NAMALWA (cell line): Measurements from ENCODE around the gene ELMO3.

ENCODE experiments used
- DNase-seq: peaks from one replicate; pipeline ENCODE4 v3.0.0-alpha.2; 2015; ENCODE audit warnings: low spot score

The ELMO3 gene

DNA sequence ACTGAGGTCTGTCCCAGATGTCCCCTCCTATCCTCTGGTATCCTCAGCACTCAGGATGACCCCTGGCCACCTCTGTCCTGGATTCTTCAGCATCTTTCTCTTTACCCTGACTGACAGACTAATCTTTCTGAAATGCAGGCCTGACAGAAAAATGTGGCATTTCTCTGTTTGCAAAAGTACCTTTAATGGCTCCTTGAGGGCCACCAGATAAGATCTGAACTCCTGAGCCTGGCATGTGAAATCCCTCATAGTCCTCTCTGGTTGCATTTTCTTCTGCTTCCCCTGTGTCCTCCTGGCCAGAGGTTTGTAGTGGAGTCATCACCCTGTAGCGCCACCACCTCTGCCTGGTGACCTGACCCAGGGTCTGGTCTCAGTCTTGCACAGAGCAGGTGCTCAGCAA is 2.0 kb upstream of the ELMO3 start:
- DNase-seq: no peak

DNA sequence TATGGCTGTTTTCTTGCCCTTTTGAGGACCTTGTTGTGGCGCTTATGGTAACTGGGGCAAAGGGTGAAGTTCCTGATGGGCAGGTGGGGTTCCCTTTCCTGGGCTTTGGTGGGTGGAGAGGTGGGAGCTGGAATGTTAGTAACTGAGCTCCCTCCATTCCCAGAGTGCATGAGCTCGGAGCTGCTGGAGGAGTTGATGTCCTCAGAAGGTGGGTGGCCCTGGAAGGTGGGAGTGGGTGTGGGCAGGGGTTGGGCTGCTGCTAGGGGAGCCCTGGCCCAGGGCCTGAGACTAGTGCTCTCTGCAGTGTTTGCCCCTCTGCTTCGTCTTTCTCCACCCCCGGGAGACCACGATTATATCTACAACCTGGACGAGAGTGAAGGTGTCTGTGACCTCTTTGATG is 1.2 kb upstream of the ELMO3 start:
- DNase-seq: no peak

DNA sequence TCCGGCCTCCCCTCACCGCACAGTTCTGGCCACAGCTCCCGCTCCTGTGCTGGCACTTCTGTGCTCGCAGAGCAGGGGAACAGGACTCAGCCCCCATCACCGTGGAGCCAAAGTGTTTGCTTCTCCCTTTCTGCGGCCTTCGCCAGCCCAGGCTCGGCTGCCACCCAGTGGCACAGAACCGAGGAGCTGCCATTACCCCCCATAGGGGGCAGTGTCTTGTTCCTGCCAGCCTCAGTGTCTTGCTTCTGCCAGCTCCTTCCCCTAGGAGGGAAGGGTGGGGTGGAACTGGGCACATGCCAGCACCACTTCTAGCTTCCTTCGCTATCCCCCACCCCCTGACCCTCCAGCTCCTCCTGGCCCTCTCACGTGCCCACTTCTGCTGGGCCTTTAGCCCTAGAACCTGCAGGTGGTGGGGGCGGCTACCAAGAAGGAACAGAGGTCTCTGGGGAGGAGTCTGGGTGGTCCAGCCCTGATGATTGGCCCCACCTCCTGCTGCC is 645 bp upstream of the ELMO3 start:
- peak; percentile 63 for DNase-seq

DNA sequence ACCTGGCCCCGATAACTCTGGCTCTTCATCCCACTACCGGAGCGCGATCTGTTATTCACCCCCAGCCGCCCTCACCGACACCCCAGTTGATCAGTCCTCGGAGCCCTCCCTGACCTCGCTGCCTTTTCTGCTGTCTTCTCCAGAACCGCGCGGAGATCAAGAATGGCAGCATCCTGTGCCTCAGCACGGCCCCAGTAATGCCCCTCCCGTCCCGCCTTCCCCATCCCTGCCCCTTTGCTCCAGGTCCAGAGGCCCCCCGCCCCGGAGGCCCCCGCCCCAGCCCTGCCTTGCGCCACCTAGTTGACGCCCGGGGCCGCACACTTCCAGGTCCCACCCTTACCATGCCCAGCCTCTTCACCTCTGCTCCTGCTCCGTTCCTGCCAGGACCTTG is 872 bp downstream of the ELMO3 start:
- DNase-seq: no peak

DNA sequence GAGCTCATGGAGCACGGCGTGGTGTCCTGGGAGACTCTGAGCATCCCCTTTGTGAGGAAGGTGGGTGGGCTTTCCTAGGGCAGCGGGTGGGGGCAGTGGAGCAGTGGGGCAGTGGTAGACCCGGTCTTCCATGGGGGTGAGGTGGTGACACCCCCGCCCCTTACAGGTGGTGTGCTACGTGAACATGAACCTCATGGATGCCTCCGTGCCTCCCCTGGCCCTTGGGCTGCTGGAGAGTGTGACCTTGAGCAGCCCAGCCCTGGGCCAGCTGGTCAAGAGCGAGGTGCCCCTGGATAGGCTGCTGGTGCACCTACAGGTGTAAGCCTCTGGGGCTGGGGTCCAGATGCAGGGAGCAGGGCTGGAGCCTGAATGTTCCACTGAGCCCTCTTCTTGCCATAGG is 1.6 kb downstream of the ELMO3 start:
- no peak for DNase-seq

DNA sequence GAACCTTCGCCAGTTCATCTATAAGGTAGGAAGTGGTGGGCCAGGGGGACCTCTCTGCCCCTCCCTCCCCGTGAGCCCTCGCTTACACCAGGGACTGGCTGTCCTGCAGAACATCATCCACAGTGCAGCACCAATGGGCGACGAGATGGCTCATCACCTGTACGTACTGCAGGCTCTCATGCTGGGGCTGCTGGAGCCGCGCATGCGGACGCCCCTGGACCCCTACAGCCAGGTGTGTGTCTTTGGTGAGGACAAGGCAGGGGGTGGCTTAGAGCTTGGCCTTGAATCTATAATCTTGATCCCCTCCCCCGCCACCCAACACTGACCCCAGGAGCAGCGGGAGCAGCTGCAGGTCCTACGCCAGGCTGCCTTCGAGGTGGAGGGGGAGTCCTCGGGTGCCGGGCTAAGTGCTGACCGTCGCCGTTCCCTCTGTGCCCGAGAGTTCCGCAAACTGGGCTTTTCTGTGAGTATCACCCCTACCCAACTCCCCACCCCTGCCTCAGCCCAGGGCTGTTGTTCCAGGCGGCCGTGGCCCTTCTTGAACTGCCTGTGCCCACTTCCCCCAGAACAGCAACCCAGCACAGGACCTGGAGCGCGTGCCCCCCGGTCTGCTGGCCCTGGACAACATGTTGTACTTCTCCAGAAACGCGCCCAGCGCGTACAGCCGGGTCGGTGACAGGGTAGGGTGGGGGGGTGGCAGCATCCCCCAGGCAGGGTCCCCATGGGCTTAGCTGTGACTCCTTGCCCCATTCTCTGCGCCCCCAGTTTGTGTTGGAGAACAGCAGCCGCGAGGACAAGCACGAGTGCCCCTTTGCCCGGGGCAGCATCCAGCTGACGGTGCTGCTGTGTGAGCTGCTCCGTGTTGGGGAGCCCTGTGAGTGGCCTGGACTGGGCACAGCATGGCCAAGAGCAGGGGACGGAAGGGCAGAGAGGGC is 2.7 kb downstream of the ELMO3 start:
- no peak for DNase-seq

DNA sequence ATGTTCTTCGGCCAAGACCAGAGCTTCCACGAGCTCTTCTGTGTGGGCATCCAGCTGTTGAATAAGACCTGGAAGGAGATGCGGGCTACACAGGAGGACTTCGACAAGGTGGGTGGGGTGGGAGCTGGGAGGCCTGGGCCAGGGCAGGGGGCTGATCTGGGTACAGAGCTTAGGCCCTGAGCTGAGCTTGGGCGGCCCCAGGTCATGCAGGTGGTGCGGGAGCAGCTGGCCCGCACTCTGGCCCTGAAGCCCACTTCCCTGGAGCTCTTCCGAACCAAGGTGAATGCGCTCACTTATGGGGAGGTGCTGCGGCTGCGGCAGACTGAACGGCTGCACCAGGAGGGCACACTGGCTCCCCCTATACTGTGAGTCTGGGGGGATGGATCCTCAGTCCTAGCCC is 3.5 kb downstream of the ELMO3 start:
- DNase-seq: no peak

DNA sequence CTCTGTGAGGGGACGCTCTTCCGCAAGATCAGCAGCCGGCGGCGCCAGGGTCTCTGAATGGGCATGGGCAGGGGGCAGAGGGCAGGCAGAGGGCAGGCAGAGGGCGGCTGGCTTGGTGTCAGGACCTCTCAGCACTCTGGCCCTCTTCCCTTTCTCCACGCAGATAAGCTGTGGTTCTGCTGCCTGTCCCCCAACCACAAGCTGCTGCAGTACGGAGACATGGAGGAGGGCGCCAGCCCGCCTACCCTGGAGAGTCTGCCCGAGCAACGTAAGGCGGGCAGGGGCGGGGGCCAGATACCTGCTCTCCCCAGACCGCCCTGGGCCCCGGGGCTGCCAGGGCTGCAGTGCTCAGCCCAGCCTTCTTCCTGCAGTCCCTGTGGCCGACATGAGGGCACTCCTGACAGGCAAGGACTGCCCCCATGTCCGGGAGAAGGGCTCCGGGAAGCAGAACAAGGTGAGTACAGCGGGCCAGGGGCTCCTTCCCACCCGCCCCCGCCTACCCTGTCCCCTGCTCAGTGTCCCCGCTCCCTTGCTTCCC is 4.1 kb downstream of the ELMO3 start:
- no peak for DNase-seq

DNA sequence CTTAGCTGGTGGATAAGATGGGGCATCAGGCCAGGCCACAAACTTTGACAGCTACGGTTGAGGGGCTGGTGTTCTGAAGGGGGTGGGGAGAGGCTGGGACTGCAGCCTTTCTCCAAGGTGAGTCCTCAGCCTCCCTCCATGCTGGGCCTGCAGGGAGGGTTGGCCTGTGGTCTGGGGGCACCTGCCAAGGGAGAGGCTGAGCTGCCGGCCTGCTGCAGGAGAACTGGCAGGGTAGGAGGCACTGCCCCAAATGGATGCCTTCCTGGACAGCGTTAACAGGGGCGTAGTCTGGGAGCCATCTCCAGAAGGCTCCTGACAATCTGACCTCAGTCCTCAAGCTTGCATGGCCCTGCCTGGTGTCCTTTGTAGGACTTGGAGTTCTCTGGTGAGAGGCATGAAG is 5.1 kb downstream of the ELMO3 start:
- DNase-seq: no peak

DNA sequence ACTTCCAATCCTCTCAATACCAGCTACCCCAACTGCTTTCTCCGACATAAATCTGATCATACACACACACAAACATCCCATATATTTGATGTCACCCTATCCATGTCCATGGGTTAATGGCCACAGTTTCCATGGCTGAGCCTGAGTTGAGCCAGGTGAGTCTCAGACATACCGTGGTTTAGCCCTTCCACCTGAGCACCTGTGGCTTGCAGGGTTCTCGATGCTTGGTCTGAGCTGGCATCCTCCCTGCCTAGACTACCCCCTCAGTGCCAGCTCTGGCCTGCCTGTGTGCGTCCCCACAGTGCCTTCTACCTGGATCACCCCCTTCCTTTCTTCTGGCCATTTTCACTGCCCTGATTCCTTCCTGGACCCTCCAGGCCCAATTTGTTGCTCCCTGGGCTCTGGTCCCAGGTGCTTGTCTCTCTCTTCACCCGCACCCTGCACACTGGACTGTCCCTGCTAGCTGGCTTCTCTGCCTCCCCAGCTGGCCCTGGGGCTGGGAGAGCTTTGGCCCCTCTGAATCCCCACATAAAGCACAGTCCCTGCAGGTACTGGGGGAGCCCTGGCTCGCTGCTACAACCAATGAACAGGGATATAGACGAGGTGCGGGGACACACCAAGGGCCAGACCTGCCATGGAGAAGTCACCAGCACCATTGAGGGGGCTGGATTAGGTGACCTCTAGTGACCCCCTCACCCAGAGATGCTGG is 7.4 kb downstream of the ELMO3 start:
- no peak for DNase-seq

DNA sequence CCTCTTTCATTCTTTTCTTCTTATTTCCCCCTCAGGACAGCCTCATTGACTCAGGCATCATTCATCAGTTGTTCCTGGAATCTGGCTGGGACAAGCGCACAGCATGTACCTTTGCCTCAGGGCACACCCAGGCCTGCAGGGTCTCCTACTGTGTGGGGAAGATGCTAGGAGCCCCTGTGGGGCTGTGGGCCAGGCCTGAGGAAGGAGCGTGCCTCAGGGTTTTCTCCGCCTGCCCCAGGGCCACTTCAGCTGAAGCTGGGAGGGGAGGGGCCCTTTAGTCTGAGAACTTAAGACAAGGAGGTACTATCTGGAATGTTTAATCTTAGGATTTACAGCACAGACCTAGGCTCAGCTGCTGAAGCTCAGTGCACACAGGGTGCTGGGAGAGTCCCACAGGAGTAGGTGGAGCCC is 7.9 kb downstream of the ELMO3 start:
- DNase-seq: no peak

DNA sequence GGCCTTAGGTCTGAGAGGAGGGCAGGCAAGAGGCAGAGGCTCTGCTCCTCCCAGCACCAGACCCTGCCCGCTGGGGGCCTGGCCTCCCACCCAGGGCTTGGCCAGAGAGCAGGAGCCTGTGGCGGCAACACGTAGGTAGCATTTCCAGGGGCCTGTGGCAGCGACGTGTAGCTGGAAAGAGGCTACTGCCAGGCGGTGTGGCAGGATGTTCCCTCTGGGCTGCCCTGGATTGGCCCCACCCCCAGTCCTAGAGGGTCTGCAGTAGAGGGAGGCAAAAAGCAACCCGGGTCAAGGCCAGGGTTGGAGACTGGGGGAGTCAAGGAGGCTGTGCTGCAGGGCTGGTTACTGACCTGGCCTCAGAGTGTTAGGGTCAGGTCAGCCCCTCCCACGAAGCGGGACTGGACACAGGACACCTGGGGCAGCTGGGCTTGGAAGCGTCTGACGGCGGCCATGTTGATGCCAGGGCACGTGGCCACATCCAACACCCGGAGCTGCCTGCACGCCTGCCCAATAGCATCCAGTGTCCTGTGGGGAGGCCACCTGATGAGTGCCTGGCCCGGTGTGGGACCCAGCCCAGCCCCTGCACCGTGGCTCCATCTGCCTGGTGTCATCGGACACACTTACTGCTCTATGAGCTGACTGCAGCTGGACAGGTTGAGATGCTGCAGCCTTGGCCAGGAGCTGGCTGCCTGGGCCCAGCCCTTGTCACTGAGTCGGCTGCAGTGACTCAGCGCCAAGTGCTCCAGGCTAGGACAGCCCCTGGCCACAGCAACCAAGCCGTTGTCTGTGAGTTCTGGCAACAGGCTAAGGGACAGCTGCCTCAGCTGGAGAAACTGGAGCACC is 8.5 kb downstream of the ELMO3 start:
- DNase-seq: no peak

DNA sequence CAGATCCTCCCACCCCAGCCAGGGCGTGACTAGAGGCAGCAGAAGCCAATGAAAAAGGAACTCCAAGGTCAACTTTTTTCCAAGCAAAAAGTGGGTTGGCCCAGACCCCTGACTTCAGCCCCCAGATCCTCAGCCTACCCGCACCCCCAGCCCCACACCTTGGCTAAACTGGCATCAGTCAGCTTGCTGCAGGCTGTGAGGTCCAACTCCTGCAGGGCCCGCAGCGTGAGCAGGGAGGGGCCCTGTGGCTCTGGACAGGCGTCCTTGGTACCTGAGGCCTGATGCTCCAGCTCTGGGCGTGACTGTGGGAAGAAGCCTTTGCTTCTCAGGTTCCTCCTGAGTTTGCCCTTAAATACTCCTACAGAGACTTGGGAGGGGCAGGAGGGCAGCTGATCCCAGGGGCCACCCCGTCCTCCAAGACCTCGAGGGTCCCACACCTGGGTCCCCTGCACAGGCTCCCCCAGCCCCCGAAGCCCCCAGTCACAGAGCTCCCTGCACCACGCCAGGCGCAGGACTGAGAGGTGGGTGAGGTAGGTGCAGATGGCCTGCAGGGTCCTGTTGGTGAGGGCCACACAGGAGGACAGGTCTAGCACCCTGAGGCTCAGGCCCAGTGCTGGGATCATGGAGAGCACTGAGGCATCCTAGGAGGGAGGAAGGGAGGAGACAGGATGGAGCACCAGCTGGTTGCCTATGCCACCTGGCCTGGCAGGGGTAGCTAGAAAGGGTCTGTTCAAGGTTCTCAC is 9.4 kb downstream of the ELMO3 start:
- DNase-seq: no peak

DNA sequence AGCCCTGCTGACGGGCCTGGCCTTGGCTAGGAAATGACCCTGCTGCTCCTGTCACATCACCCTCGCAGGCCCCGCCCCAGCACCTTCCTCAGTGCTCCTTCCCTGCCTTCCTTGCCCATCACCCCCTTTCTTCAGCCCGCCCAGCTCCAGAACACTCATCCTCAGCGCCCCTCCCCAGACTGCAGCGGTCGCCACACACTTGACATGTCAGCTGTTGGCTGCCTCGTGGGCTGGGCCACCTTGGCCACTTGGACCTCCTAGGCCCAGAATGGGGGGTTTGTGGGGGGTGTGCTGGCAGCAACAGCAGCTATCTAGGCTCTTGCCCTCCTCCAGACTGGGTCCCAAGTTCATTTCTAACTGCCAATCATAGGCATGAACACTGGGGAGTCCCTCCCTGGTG is 10.6 kb downstream of the ELMO3 start:
- DNase-seq: no peak

DNA sequence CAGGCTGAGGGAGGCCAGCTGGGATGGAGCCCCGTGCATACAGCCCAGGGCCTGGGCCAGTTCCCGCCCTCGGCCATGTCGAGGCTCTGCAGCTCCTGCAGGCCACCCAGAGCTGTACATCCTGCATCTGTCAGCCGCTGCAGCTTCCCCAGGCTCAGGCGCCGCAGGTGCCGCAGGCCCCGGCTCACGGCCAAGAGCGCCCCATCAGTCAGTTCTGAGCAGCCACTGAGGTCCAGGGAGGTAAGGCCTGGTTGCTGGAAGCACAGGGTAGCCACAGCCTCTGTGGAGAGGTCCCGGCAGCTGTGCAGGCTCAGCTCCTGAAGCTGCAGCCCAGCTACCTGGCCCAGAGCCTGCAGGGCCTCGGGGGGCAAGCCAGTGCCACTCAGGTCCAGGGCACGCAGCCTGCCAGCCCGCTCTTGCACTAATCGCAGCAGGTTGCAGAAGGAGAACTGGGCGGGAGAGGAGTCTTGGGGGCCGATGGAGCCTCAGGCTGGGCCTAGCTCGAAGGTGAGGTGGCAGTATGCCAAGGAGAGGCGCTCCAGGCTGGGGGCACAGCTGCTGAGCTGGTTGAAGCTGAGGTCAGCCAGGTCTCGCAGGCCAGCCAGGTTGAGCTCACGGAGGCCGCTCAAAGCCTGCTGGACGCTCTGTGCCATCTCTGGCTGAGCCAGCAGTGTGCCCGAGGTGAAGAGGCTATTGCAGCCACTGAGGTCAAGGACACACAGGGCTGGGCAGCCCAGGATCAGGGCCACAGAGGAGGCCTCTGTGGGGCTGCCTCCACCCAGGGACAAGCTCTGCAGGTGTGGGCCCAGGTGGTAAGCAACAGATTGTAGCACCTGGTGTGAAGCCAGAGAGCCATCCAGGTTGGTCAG is 11.4 kb downstream of the ELMO3 start:
- DNase-seq: no peak

DNA sequence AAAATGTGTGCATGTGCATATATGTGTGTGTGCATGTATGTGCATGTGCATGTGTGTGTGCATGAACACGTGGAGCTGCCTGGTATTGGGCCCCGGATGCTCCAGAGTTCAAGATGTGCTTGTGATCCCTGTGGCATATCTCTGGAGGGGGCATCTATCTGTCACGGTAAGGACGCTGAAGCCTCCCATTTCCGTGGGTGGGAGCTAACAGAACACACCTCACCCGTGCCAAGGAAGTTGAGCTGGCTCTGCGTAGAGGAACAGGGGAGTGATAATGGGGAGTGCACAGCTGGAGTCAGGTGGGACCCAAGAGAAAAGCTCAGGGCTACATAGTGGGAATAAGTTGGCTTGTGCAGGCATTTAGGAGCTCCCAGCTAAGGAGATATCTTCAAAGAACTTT is 12.7 kb downstream of the ELMO3 start:
- DNase-seq: no peak

DNA sequence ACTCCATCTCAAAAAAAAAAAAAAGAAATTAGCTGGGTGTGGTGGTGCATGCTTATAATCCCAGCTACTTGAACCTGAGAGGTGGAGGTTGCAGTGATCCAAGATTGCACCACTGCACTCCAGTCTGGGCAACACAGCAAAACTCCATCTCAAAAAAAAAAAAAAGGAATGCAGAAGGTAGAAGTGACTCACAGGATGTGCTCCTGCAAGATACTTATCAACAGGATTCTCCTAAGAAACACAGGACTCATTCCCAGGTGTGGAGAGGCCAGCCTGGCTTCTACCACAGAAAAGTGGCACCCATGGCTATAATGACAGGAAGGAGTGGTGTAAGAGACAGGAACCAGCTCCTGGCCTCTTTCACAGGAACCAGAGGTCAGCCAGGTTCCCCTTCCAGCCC is 13.8 kb downstream of the ELMO3 start:
- DNase-seq: no peak

DNA sequence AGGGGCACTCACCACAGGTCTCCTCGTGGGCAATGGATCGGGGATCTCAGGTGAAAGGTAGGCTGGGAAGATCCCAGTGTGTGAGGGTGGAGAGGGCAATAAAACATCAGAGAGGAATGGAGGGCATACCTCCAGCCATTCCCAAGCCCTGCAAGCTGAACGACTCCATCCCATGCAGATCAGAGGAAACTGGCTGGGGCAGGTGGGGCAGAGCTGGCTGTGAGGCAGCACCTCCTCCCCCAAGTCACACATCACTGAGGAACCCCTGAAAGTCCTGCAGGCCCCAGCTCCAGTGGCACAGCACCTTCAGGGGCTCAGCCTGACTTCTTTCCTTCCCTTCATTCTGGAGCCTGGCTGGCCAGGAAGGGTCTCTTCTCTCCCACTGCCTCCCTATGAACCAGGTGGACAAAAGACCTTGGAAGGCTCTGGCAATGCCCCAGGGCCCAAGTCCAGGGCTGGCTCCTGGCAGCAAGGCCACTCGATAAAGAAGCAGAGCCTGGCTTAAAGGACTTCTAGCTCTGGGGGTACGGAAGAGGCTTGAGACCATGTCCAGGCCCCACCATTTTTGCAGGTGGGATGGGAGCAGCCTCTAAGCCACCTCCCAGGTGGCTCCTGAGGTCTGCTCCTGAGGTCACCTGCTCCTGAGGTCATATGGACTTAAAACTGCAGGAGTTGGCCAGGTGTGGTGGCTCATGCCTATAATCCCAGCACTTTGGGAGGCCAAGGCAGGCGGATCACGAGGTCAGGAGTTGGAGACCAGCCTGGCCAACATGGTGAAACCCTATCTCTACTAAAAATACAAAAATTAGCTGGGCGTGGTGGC is 14.5 kb downstream of the ELMO3 start:
- no peak for DNase-seq

DNA sequence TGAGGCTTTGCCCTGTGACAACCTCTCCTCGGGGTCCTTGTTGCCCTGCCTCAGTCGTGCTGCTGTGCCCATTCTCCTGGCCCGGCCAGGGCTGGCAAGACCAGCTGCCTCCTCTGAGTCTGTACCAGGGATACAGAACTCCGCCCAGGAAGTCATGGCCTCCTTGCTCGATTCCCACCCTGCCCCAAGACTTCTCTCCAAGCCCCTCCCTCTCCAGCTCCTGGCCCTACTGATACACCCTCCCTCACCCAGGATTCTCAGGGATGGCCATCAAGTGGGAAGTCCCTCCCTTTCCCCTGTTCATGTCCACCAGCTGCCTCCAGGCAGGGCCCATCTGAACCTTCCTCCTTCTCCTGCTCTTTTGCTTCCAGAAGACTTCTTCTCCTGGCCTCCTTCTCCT is 16.8 kb downstream of the ELMO3 start:
- DNase-seq: no peak
